CD4-positive, alpha-beta T cell treated with Interleukin-10 for 1 hour (primary cell): ENCODE results near the gene SERPINB5.

ENCODE experiments used
- DNase-seq: peaks from one replicate; pipeline ENCODE4 v3.0.0-alpha.2; 2020

The SERPINB5 gene

GRCh38 chr18:63534615-63535014 is 57.9 kb downstream of the SERPINB5 start:
- no peak for DNase-seq

- no peak for DNase-seq
These were observed 63.2 kb downstream of the SERPINB5 start for GRCh38 chr18:63539904-63540510.

DNA sequence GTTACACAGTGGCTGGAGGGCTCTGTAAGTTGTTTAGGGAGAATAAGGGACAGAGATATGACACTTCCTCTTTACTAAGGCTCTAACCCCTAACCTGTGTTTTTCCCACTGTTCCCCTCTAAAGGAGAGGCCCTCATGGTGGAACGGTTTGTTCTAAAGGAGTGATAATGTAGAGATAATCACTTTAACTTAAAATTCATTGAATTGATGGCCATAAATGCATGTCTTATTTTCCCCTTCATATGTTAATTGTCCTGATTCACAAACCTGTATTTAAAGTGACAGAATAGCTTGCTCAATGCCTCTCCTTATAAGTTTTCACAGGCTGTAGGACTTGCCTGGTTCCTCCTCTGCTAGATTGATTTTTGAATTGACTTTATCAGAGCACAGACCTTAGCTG is 65.3 kb downstream of the SERPINB5 start, which contains the start of gene SERPINB12:
TSS of gene SERPINB12 (plus strand) at position 301 of the 400 bp plus-strand sequence. CDS start 13,791 bp downstream, outside the sequence.
- no peak for DNase-seq

DNA sequence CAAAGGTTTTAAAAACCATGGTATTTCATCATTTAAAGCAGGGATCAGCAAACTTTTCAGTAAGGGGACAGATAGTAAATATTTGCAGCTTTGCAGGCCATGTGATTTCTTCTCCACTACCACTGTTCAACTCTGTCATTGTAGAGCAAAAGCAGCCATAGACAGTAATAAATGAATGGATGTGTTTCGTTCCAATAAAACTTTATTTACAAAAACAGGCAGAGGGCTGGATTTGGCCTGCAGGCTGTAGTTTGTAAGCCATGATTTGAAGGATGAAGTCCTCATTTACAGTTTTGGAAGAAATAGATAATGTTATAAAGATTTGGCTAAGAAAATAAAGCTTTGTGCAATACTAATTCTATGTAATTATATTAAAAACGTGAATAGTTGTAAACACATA is 67.3 kb downstream of the SERPINB5 start:
- DNase-seq: no peak

- no peak for DNase-seq
These were observed 68.2 kb downstream of the SERPINB5 start for GRCh38 chr18:63545000-63545399.

DNA sequence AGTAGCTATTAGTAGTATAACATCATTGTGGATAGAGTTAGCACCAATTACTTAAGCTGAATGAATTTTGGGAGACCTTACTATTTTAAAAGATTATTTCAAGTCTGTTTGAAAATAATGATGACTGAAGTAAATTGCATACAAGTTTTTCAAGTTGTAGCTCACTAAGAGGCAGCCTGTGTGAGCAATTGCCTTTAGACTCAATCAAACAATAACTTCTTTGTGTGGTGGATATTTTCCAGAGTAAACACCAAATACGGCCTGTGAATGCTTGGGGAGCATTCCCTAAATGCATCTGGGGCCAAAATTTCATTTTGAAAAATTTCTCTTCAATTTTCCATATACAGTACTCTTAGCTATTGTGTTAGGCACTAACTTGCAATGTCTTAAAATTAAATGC is 73.3 kb downstream of the SERPINB5 start:
- no peak for DNase-seq

DNA sequence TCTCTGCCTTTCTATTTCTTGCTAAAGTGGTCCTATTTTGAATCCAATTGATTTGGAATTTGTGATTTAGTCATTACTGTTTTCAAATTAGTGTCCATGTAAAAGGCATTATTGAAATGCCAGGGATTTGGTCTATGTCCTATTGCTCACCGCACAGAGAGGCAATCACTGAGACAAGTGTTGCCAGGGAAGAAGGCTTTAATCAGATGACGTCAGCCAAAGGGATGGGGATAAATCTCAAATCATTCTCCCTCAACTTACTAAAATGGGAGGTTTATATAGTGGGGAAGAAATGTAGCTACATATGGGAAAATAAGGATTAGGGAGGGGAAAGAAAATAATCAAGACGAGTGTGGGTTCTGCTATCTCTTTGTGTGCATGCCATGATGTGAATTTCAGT is 75.0 kb downstream of the SERPINB5 start:
- no peak for DNase-seq

DNA sequence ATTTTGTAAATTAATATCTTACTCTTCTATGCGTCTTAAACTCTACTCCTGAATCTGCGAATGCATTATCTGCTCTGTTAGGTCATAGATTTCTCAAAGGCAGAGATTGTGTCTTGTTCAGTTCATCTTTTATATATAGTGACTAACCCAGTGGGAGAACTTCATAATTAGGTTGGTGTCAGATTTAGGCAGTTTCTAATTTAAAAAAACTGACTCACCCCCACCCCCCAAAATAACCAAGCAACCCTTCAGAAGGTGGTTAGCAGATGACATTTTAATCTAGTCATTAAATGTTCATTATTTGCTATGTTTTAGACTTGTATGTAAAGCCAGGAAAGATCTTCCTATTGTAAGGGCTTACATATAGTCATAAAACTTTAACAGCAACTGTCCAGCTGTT is 75.8 kb downstream of the SERPINB5 start:
- no peak for DNase-seq

- DNase-seq: no peak
These were observed 76.3 kb downstream of the SERPINB5 start for GRCh38 chr18:63553081-63553480.
